ENCODE results near the gene ADAMTSL1. TPM values are rescaled to one million over a fixed set of nuclear protein-coding genes. Genes with fewer than 3 reads are reported as not detected.

ADAMTSL1 gene
- total RNA-seq, 1 donor from 2014 or later = 0.56 TPM

GRCh38 chr9:18955626-18956025, 481.7 kb downstream of the ADAMTSL1 start:
- ATAC-seq (ENCODE audit: poor library complexity) (no peak), DNase-seq (no peak)
- intact Hi-C loops (cut with DNase I) = no loop called here

Small RNA genes lying within 50 kb of the gene (microRNA-seq; reads per million reads assigned to microRNA genes)
- gene MIR3152 = not detected
